ENCODE results near the gene KIF13A. TPM values are rescaled to one million over a fixed set of nuclear protein-coding genes. Genes with fewer than 3 reads are reported as not detected.

Gene KIF13A
- total and polyA plus RNA-seq, 12 donors = 17.4 to 91.6 (median 52.3) TPM

- no peak for TF ChIP-seq CTCF (IDR thresholded peaks at IDR 0.05)
- peak in 1 of 2 donors; percentile 19 for TF ChIP-seq POLR2A (IDR thresholded peaks at IDR 0.05)
- DNase-seq = peak in 5 of 7 donors; percentile 18 to 56 (median 39)
- H3K9me3 ChIP-seq (replicated peaks in 1 of 3) = no peaks in the 10 kb centered on the region
- peak overlapping the region in 4 of 5 donors; percentile 43 to 84 (median 81) for H3K27ac ChIP-seq
- 20 to 43% (median 34%) methylated on average over 1 of the region's 1 CpG for WGBS, 4 donors
- H3K4me1 ChIP-seq (replicated peaks in 1 of 2) = peaks cover 60 to 72% of the 10 kb centered on the region in 2 donors
- intact Hi-C loops (cut with DNase I) = no loop called here
- no peaks in the 10 kb centered on the region for H3K27me3 ChIP-seq
- H3K4me3 ChIP-seq = no peak overlapping the region
- H3K36me3 ChIP-seq (replicated peaks in 1 of 2) = no peaks in the 10 kb centered on the region
These were observed 119.6 kb downstream of the KIF13A start for GRCh38 chr6:17867880-17868279.

GRCh38 chr6:17866876-17867444 lies 120.5 kb downstream of the KIF13A start:
- intact Hi-C loops (cut with DNase I) = no loop called here
- WGBS, 4 donors = 38 to 62% (median 45%) methylated on average over 1 of the region's 1 CpG

GRCh38 chr6:17865798-17866725 lies 121.4 kb downstream of the KIF13A start:
- no peak overlapping the region for H3K4me3 ChIP-seq
- H3K27me3 ChIP-seq = no peaks in the 10 kb centered on the region
- DNase-seq = peak; percentile 87 to 96 (median 95)
- H3K36me3 ChIP-seq (replicated peaks in 1 of 2) = no peaks in the 10 kb centered on the region
- TF ChIP-seq POLR2A (IDR thresholded peaks at IDR 0.05) (peak in 1 of 2 donors; percentile 56), CTCF (IDR thresholded peaks at IDR 0.05) (no peak)
- peaks cover 60 to 68% of the 10 kb centered on the region in 2 donors for H3K4me1 ChIP-seq (replicated peaks in 1 of 2)
- WGBS, 4 donors = 67 to 70% (median 69%) methylated on average over 6 of the region's 6 CpGs
- no peaks in the 10 kb centered on the region for H3K9me3 ChIP-seq (replicated peaks in 1 of 3)
- intact Hi-C loops (cut with DNase I) = no loop called here
- peak overlapping the region in 4 of 5 donors; percentile 41 to 85 (median 82) for H3K27ac ChIP-seq

More at GRCh38 chr6:17866876-17867444, 120.5 kb downstream of the KIF13A start:
- Histone ChIP-seq H3K27me3 (no peaks in the 10 kb centered on the region), H3K4me3 (no peak overlapping the region), H3K9me3 (replicated peaks in 1 of 3) (no peaks in the 10 kb centered on the region), H3K36me3 (replicated peaks in 1 of 2) (no peaks in the 10 kb centered on the region), H3K4me1 (replicated peaks in 1 of 2) (peaks cover 60 to 72% of the 10 kb centered on the region in 2 donors), H3K27ac (peak overlapping the region; percentile 11 to 84 (median 79))
- peak in 4 of 7 donors; percentile 13 to 62 (median 29) for DNase-seq
- TF ChIP-seq POLR2A (IDR thresholded peaks at IDR 0.05) (no peak), CTCF (IDR thresholded peaks at IDR 0.05) (no peak)

- peak overlapping the region; percentile 41 to 85 (median 79) for H3K27ac ChIP-seq
- no peaks in the 10 kb centered on the region for H3K9me3 ChIP-seq (replicated peaks in 1 of 3)
- H3K36me3 ChIP-seq (replicated peaks in 1 of 2) = no peaks in the 10 kb centered on the region
- TF ChIP-seq POLR2A (IDR thresholded peaks at IDR 0.05) (no peak), CTCF (IDR thresholded peaks at IDR 0.05) (no peak)
- intact Hi-C loops (cut with DNase I) = no loop called here
- H3K27me3 ChIP-seq = no peaks in the 10 kb centered on the region
- DNase-seq = peak in 3 of 7 donors; percentile 12 to 57 (median 29)
- no peak overlapping the region for H3K4me3 ChIP-seq
- H3K4me1 ChIP-seq (replicated peaks in 1 of 2) = peaks cover 60 to 66% of the 10 kb centered on the region in 2 donors
- WGBS, 4 donors = 61 to 79% (median 69%) methylated on average over 2 of the region's 2 CpGs
These were observed 122.2 kb downstream of the KIF13A start for GRCh38 chr6:17865243-17865642.
